ENCODE measurements around the gene MRPS24.

GRCh38 chr7:43864126-43864525 is 5.2 kb downstream of the MRPS24 start:
- no peak for TF ChIP-seq CTCF (IDR thresholded peaks at IDR 0.05; ENCODE audit: low read depth, low read length, poor library complexity, severe bottlenecking)
- TF ChIP-seq EZH2phosphoT487 (IDR thresholded peaks at IDR 0.05; ENCODE audit: borderline replicate concordance, low read length), result no peak
